HG03025 (cell line): Measurements from ENCODE around the gene STIL.
"Not testable (repeated sequence)": the region's sequence is repeated elsewhere in the genome, so short reads cannot be mapped to it uniquely, and the experiment has no call there.

Source experiments
- ATAC-seq: cut with Tn5 transposase; IDR thresholded peaks from one replicate; pipeline ENCODE4 v1.9.1; 2021; ENCODE audit warnings: mild to moderate bottlenecking, moderate library complexity; ENCODE audit not compliant: unreplicated experiment, low FRiP score

The STIL gene

DNA sequence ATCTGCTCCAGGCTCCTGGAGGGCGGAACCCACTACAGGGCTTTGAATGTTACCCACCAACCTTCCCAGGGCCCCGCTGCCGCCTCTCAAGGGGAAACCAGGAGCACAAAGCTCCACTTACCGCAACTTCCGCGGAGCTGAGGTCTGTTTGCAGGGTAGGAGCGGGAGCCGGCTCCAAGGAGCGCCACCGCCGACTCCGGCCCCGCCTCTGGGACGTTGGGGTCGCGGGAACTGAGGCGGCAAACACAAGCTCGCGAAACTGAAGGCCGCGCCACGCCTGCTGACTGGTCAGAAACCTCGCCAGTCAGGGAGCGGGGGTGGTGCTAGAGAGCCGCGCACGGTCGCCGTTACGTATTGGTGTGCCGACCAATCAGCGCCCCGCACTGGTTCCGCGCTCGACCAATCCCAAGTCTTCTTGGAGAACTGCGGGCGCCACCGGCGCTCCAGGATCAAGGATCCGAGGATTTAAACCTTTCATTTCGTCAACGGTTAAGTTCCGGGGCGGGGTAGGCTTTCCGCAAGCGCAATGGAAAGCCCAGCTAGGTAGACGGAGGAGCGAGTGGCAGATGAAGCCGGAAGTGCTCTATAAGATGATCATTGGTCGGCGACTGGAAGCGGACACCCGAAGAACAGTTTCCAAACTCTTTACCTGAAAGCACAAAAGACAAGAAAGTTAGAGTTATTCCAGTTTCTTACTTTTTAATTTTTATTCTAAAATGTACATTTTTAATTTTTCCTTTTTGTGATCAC, at the start of gene STIL:
Gene STIL (minus strand): TSS at position 233 of the 750 bp plus-strand sequence. CDS start 3,828 bp downstream, outside the sequence.
- ATAC-seq: peak; percentile 96

DNA sequence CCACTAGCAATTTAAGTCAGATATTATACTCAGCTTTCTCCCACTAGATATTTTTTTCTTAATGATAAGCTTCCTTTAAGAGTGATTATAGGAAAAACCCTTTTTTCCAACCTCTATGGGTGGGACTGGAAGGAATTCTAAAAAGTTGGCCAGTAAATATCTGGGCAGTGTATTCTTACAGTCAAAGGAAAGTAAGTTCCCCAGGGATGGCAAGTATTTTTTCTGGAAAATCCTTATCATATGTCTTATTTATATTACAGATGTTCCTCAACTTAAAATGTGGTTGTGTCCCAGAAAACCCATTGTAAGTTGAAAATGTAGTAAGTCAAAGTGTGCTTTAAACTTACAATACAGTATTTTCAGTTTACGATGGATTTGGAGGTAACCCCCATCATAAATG, 48.9 kb upstream of the STIL start:
- no peak for ATAC-seq

GRCh38 chr1:47361380-47361779, 47.4 kb upstream of the STIL start:
- no peak for ATAC-seq

- ATAC-seq: peak; percentile 49
These were observed 37.4 kb upstream of the STIL start for GRCh38 chr1:47351305-47351704.

DNA sequence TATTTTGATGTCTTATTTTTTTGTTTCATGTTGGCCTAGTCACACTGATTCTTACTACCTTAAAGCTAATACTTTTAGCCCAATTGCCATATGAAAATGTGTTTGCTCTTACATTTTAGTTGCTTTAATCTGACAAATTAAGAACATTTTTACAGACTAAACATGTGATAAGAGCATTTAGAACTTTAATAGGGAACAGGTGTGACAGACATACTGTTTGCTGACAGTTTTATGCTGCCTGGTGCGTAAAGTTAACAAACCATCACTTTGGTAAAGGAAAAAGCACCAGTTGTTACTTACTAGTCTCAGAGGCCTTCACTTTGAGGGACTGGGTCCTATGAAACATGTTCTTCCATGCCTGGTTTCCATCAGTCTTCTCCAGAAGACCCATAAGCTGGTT, 34.3 kb upstream of the STIL start:
- no peak for ATAC-seq

- no peak for ATAC-seq
These were observed 33.8 kb upstream of the STIL start for GRCh38 chr1:47347735-47348134.

GRCh38 chr1:47346979-47347378, 33.0 kb upstream of the STIL start:
- ATAC-seq: not testable (repeated sequence)

- no peak for ATAC-seq
These were observed 26.3 kb upstream of the STIL start for GRCh38 chr1:47340227-47340626.

DNA sequence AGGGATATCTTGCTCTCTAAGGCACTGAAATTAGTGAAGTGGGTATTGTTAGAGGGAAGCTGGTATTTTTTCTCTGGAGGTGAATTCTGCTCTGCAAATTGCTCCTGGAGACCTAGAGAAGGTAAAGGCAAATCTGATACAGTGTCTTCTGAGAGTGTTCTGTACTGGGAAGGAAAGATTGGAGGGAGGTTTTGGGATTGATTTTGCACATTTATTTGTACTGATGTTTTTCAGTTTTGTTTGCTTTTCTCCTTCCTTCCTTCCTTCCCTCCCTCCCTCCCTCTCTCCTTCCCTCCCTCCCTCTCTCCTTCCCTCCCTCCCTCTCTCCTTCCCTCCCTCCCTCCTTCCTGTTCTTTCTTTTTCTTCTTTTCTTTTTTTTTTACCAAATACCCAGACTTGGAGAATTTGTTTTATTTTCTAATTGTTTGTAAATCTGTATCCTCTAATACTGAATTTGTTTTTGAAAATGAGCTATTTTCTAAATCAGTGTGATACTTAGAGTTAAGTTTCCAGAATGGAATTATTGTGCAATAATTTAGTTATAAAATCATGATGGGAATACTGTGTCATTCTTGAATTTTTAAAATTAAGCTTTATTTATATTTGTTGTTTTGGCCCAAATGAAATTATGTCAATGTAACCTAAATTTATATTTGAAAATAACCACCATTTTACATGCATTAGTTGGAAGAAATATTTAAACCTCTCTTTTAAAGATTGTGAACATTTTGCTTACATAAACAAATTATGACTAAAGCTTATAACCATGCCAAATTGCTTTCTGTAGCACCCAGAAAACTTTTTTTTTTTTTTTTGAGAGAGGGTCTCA, 24.5 kb upstream of the STIL start:
- ATAC-seq: no peak

DNA sequence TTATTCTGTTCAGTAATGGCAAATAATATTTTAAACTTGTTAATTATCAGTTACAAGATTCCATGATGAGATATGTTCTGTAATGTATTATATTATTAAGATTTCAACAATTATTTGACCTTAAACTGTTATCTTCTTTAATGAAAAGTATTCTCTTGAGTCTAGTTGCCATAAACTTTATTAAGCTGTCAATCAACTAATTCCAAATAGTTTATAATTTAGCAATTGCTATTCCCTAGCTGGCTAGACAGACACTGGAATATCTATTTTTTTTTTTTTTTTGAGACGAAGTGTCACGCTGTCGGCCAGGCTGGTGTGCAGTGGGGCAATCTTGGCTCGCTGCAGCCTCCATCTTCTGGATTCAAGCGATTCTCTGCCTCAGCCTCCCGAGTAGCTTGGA, 23.4 kb upstream of the STIL start:
- ATAC-seq: no peak

- no peak for ATAC-seq
These were observed 21.0 kb upstream of the STIL start for GRCh38 chr1:47334765-47335435.

DNA sequence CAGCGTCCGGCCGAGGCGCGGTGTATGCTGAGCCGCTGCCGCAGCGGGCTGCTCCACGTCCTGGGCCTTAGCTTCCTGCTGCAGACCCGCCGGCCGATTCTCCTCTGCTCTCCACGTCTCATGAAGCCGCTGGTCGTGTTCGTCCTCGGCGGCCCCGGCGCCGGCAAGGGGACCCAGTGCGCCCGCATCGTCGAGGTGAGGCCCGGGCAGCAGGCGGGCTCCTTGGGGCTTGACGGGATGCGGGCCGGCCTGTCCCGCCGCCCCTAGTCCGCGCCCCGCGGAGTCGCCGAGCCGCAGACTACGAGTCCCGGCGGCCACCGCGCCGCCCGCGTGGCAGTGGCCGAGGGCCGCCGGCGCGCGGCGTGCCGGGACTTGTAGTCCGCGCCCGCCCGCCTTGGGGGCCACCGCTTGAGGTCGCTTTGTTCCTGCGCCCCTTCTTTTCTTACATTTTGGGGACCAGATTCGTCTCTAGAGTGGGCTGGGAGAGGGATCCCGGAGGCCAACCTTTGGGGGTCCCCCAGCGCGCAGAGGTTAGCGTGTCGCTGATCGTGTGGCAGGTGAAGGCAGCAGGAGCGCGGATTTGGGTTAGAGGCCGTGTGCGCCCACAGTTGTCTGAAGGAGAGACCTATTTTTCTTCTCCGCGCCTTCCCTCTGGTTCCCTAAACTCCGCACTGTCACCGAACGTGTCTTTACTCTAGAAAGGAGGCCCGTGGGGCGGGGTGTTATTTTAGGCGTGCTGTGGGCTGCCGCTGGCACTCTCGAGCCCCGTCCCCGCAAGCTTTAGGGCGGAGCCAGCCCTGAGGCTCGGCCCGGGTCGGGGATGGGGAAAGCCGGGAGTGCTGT, 20.2 kb upstream of the STIL start:
- peak; percentile 88 for ATAC-seq

DNA sequence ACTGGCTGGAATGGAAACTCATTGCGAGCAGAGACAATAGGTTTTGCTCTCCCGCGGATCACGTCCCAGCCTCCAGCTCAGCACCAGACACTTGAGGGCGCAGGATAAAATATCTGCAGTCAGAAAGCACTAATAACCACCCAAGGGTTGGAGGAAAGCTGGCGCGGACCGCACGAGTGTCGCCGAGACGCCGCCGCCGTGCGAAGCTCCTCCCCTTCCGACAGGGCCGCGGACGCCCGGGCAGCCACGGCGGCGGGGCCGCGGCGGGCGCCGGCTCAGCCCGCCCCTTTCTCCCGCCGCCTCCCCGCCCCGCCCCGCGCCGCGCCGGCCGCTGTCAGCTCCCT, 19.6 kb upstream of the STIL start, which contains the start of gene CMPK1:
Gene CMPK1 (plus strand): TSS at position 213 of the 344 bp plus-strand sequence. CDS start 156 bp downstream, outside the sequence.
- ATAC-seq: peak; percentile 72

GRCh38 chr1:47332779-47333577, 19.0 kb upstream of the STIL start:
- ATAC-seq: no peak

DNA sequence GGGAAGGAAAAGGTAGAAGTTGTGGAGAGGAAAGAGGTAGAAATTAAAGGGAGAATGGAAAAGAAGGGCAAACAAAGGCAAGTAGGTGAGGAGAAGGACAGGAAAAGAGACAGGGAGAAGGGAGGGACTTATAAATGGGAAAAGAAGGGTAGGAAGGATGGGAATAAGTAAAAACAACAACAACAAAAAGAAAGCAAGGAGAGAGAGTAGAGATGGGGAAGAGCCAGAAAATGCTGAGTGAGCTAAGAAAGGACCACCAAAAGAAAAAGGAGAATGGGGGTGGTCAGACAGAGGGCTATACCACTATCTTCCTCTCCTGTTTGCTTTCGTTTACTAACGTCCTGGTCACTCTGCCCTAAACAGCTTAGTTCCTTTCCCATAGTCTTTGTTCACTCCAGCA, 17.9 kb upstream of the STIL start:
- ATAC-seq: no peak

- no peak for ATAC-seq
These were observed 16.3 kb upstream of the STIL start for GRCh38 chr1:47330212-47330611.

DNA sequence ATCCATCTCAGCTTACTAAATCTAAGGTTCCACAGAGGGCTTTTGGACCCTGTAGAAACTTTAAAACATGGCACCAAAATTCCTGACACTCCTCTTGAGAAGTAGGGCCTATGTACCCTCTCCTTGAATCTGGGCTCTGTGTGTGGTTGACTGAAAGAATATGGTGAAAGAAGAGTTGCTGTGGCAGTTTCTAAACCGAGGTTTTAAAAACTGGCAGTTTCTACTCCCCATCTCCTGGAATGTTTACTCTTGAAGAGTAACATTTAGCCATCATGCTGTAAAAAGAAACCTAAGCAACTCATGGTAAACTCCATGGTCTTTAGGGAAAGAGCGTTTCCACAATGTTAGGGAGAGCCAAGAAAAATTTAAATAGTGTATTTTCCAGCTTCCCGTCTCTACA, 15.0 kb upstream of the STIL start:
- ATAC-seq: no peak

GRCh38 chr1:47326271-47326670, 12.3 kb upstream of the STIL start:
- no peak for ATAC-seq

GRCh38 chr1:47325528-47325927, 11.6 kb upstream of the STIL start:
- ATAC-seq: no peak

- ATAC-seq: no peak
These were observed 10.7 kb upstream of the STIL start for GRCh38 chr1:47324682-47325081.
